Suprapubic skin (tissue), 4 donors: Measurements from ENCODE around the gene RAPGEFL1. TPM values are rescaled to one million over a fixed set of nuclear protein-coding genes. Genes with fewer than 3 reads are reported as not detected.

Experiments used
- DNase-seq, 2 donors: peaks; one replicate each; pipeline ENCODE4 v3.0.0-alpha.2; 2019; ENCODE audit warnings: low spot score in 2 of 2
- H3K27ac ChIP-seq: fragments of 200-600 bp; sonication (generic); one replicate; pipeline ENCODE4 v1.5.1; 2019
- H3K27me3 ChIP-seq: fragments of 200-600 bp; sonication (generic); one replicate; pipeline ENCODE4 v1.5.1; 2019
- H3K36me3 ChIP-seq: fragments of 200-600 bp; sonication (generic); one replicate; pipeline ENCODE4 v1.5.1; 2019
- H3K4me1 ChIP-seq: fragments of 200-600 bp; sonication (generic); one replicate; pipeline ENCODE4 v1.5.1; 2019
- H3K4me3 ChIP-seq: fragments of 200-600 bp; sonication (generic); one replicate; pipeline ENCODE4 v1.5.1; 2019; ENCODE audit warnings: mild to moderate bottlenecking
- H3K9me3 ChIP-seq: fragments of 200-600 bp; sonication (generic); one replicate; pipeline ENCODE4 v1.5.1; 2019
- CTCF ChIP-seq, 2 donors: fragments of 200-600 bp in 1 of 2; fragments of 450-650 bp in 1 of 2; sonication (generic) in 1 of 2; IDR thresholded peaks; one replicate each; pipeline ENCODE4 v1.5.1; 2016 to 2019; ENCODE audit warnings: antibody characterized with exemption in 2 of 2, mild to moderate bottlenecking in 1 of 2, moderate library complexity in 1 of 2
- EP300 ChIP-seq: sonication (generic); formaldehyde crosslinking; IDR thresholded peaks from one replicate; pipeline ENCODE4 v1.6.1; 2017; ENCODE audit warnings: antibody characterized with exemption
- POLR2A ChIP-seq, 2 donors: fragments of 450-650 bp; IDR thresholded peaks; one replicate each; pipeline ENCODE4 v1.6.1; 2017; ENCODE audit warnings: antibody characterized with exemption in 2 of 2, mild to moderate bottlenecking in 2 of 2, moderate library complexity in 2 of 2
- POLR2AphosphoS5 ChIP-seq, 3 donors: sonication (generic); formaldehyde crosslinking; IDR thresholded peaks; one replicate each; pipeline ENCODE4 v1.6.1; 2017; ENCODE audit warnings: antibody characterized with exemption in 3 of 3
- WGBS: methylation state at CpG from one replicate; pipeline ENCODE4 v1.1.5; 2018; 5-methylcytosine and 5-hydroxymethylcytosine counted together
- total RNA-seq, 4 donors: library from RNA; depleted of rRNA; stranded (reverse); fragments of >200 nt; gene quantifications; one replicate each; pipeline ENCODE4 v1.1.0, GENCODE V29; 2016

Gene RAPGEFL1
- total RNA-seq, 4 donors from 2014 or later: 221 to 547 (median 297) TPM

DNA sequence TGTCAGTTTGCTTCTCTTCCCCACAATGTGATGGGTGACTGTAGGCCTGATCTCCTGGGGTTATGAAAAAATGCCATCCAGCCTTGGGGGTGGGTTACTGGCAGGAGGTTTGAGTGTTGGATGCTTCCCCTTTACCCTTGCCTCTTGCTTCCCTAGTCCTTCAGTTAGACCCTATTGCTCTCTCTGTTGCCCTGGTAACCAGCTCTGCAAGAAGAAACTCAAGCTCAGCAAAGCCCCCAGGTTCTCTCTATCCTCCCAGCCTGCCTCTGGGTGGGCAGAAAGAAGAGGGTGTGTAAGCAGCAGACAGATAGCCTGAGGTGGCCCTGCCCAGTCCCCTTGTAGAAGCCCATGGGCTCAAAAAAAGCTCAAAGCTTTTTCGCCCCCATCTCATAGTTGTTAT, 2.8 kb upstream of the RAPGEFL1 start:
- Histone ChIP-seq H3K9me3 (no peaks in the 10 kb centered on the region), H3K4me3 (no peak overlapping the region), H3K4me1 (peaks cover 26% of the 10 kb centered on the region), H3K27me3 (no peaks in the 10 kb centered on the region), H3K36me3 (peaks cover 41% of the 10 kb centered on the region), H3K27ac (no peak overlapping the region)
- WGBS: 88% methylated on average over 1 of the region's 1 CpG
- DNase-seq: no peak
- no peak for TF ChIP-seq EP300
- TF ChIP-seq POLR2A (IDR thresholded peaks at IDR 0.05): no peak
- no peak for TF ChIP-seq POLR2AphosphoS5 (IDR thresholded peaks at IDR 0.05)
- TF ChIP-seq CTCF (IDR thresholded peaks at IDR 0.05): no peak

GRCh38 chr17:40175928-40176753, 1.1 kb upstream of the RAPGEFL1 start:
- Histone ChIP-seq H3K4me3 (no peak overlapping the region), H3K27ac (peak overlapping the region; percentile 88), H3K36me3 (peaks cover 26% of the 10 kb centered on the region), H3K4me1 (peaks cover 35% of the 10 kb centered on the region), H3K9me3 (no peaks in the 10 kb centered on the region), H3K27me3 (no peaks in the 10 kb centered on the region)
- TF ChIP-seq EP300: no peak
- no peak for TF ChIP-seq CTCF (IDR thresholded peaks at IDR 0.05)
- TF ChIP-seq POLR2A (IDR thresholded peaks at IDR 0.05): no peak
- no peak for TF ChIP-seq POLR2AphosphoS5 (IDR thresholded peaks at IDR 0.05)
- DNase-seq: no peak
- WGBS: 67% methylated on average over 7 of the region's 7 CpGs

GRCh38 chr17:40176754-40177110, 538 bp upstream of the RAPGEFL1 start:
- DNase-seq: peak in 1 of 2 donors; percentile 78
- no peak for TF ChIP-seq CTCF (IDR thresholded peaks at IDR 0.05)
- TF ChIP-seq EP300: no peak
- TF ChIP-seq POLR2AphosphoS5 (IDR thresholded peaks at IDR 0.05): peak in 1 of 3 donors; percentile 31
- TF ChIP-seq POLR2A (IDR thresholded peaks at IDR 0.05): no peak
- H3K4me3 ChIP-seq: peak overlapping the region; percentile 67

GRCh38 chr17:40178021-40178601, 841 bp downstream of the RAPGEFL1 start:
- H3K27ac ChIP-seq: peak overlapping the region; percentile 88
- peak overlapping the region; percentile 67 for H3K4me3 ChIP-seq
- TF ChIP-seq EP300: no peak
- H3K36me3 ChIP-seq: peaks cover 9% of the 10 kb centered on the region
- H3K4me1 ChIP-seq: peaks cover 50% of the 10 kb centered on the region
- H3K9me3 ChIP-seq: no peaks in the 10 kb centered on the region
- no peak for DNase-seq
- H3K27me3 ChIP-seq: no peaks in the 10 kb centered on the region
- 31% methylated on average over 6 of the region's 46 CpGs for WGBS

More at GRCh38 chr17:40176754-40177110, 538 bp upstream of the RAPGEFL1 start:
- peak overlapping the region; percentile 88 for H3K27ac ChIP-seq
- H3K36me3 ChIP-seq: peaks cover 20% of the 10 kb centered on the region
- H3K4me1 ChIP-seq: peaks cover 41% of the 10 kb centered on the region
- 50% methylated on average over 2 of the region's 2 CpGs for WGBS
- H3K9me3 ChIP-seq: no peaks in the 10 kb centered on the region
- no peaks in the 10 kb centered on the region for H3K27me3 ChIP-seq

DNA sequence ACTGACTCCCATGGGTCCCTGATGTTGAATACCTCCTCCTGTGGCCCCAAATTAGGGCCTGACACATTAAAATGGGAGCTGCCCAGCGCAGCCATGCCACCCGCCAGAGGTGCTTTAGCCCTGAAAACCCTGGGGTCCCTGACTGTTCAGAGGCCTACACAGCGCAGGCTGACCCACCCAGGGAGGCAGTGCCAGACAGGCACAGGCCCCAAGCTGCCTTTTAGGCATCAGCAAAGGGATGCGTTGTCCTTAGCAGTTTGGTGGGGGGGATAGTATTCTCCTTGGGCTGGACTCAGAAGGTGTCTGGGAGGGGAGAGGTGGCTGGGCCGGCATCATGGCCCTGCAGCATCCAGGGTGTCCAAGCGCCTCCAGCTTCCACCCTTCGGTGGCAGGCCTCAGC, 1.4 kb downstream of the RAPGEFL1 start:
- H3K4me3 ChIP-seq: peak overlapping the region; percentile 67
- H3K27ac ChIP-seq: peak overlapping the region; percentile 88

More for the DNA sequence above, 1.4 kb downstream of the RAPGEFL1 start:
- H3K4me1 ChIP-seq: peaks cover 50% of the 10 kb centered on the region
- H3K36me3 ChIP-seq: peaks cover 6% of the 10 kb centered on the region
- WGBS: 69% methylated on average over 7 of the region's 7 CpGs
- H3K27me3 ChIP-seq: no peaks in the 10 kb centered on the region
- TF ChIP-seq EP300 (no peak), POLR2AphosphoS5 (IDR thresholded peaks at IDR 0.05) (no peak), POLR2A (IDR thresholded peaks at IDR 0.05) (no peak), CTCF (IDR thresholded peaks at IDR 0.05) (no peak)
- no peaks in the 10 kb centered on the region for H3K9me3 ChIP-seq
- DNase-seq: no peak
